GM18873 (cell line): Measurements from ENCODE around the gene PIP4K2C.
"Not testable (repeated sequence)": the region's sequence is repeated elsewhere in the genome, so short reads cannot be mapped to it uniquely, and the experiment has no call there.

Experiments
- ATAC-seq: cut with Tn5 transposase; IDR thresholded peaks from one replicate; pipeline ENCODE4 v1.9.1; 2021; ENCODE audit warnings: mild to moderate bottlenecking, moderate library complexity, moderate number of reproducible peaks; ENCODE audit not compliant: unreplicated experiment, low FRiP score

The PIP4K2C gene

DNA sequence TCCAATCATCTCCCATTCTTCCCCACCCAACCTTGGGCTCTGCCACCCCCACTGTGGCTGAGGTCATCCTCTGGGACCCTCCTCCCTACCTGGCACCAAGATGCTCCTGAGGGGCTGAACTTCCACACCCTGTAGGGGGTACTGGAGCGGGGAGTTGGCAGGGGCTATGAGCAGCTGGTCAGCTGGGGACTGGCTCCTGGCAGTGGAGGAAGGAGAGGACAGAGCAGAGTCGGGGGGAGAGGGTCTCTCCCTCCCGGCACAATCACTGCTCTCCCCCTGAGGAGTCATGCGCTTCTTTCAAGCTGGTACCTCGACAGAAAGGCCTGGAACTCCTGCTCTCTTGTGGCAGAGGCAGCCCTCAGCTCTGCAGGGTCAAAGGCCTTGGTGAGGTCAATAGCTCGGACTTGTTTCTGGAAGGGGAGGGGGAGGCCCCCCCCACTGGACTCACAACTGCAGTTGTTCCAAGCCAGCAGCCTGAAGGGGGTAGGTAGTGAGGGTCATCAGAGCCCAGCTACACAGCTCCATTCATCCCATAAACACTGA, 40.0 kb downstream of the PIP4K2C start:
- ATAC-seq, result no peak

DNA sequence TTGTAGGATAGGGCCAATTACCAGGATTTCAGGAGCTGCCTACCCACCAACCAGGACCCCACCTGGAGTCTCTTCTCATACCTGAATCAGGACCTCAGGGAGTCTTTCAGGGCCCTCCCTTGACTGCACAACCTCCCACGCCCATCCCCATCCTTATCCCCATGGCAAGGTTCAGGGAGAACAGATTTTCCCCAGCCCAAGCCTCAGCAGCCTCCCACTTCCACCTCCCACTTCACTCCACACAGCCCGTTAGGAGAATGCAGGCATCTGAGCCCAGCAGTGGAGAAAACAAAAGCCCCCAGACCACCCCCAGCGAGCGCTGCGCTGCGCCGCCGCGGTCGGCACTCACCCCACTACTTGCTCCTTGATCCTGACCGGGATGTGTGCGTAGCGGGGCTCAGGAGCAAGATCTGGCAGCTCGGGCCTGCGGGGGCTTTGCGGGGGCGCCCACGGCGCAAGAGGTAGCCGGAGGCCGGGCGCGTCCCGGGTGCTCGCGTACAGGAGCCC, 40.6 kb downstream of the PIP4K2C start:
- ATAC-seq, result no peak

DNA sequence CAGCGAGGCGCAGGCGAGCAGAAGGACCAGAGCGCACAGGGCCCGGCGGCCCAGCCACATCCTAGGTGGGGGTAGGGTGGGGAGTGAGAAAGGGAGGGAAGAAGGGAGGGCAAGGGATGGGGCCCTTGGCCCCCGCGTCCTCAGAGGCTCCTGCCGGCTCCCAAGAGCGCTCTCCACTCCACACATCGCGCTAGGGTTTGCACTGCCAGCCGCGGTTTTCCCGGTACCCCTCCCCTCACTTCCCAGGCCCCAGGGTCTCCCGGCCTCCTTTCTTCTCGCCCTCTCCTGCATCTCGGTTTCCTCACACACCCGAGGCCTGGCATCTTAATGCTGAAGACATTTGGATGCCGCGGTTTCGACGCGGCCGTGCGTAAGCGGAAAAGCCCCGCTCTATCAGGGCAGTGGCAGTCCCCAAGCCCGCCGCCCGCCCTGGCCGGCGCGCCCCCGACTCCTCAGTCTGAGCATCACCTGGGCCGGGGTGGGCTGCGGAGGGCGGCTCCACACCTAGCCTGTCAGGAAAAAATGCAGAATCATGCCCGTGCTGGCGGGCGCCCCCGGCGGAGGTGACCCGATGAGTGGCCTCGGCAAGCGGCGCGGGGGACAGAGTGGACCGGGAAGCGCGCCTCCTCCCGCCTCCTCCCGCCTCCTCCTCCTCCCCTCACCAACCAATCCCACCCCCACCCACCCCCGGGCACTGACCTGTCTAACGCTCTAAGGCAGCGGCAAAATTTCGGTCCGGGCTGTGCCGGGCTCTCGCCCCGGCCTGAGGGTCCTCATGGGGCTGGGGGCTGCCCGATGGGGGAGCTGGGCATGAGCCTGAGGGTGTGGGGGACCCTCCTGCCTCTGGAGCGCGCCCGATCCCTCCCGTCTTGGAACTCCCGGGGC, 41.3 kb downstream of the PIP4K2C start:
- ATAC-seq, result no peak

DNA sequence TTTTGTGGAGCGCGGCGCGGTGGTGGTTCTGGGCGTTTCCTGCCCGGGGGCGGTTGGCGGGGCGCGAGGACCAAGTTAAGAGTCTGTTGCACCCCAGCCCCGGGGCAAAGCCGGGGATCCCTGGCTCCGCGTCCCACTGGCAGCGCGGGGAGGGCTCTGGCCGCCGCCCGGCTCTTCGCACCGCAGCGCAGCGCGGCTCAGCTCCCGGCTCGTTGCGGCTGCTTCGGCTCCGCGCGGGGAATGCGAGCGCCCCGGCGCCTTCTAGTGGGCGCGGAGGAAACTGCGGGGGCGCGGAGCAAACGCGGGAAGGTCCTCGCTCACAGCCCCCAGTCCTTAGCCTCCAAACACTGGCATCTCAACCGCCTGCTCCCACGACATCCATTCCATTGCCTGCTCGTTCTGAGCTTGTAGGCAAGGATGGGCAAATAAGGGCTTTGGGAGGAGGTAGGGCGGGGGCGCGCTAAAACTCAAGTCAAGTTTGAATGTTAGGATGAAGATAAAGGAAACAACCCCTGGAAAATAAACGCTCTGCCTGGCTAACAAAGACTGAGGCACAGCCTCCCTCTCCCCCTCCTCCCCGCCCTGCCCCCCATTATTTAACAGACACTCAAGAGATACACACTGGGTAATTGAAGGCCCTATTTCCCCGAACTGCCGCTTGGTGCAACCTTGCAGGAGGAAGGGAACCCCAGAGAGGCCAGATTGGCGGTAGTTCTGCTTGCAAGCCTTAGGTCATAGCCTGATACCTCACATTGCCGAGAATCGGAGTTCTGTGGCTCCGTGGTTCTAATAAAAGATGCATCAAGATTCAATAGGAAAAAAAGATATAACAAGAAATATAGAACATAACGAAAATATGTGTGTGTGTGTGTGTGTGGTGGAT, 42.2 kb downstream of the PIP4K2C start, which contains the start of gene B4GALNT1:
TSS of gene B4GALNT1 (minus strand) at position 244 of the 883 bp plus-strand sequence. CDS start 1,069 bp downstream, outside the sequence.
- no peak for ATAC-seq

DNA sequence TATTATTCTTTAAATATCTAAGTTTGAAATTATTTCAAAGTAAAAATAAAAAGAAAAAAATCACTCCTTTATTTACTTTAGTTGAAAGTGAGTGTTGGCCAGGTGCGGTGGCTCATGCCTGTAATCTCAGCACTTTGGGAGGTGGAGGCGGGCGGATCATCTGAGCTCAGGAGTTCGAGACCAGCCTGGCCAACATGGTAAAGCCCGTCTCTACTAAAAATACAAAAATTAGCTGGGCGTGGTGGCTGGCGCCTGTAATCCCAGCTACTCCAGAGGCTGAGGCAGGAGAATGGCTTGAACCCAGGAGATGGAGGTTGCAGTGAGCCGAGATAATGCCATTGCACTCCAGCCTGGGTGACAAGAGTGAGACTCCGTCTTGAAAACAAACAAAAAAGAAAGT, 45.7 kb downstream of the PIP4K2C start:
- ATAC-seq, result not testable (repeated sequence)

DNA sequence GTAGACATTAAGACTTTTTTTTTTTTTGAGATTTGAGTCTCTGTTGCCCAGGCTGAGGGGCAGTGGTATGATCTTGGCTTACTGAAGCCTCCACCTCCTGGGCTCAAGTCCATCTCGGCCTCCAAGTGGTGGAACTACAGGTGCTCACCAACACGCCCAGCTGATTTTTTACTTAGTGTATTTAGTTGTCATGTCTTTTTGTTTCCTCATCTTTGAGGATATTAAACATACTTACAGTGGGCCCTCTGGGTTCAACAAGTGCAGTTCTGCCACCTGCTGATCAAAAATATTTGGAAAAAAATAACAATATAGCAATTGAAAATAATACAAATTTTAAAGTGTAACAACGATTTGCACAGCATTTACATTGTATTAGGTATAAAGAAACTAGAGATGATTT, 46.4 kb downstream of the PIP4K2C start:
- no peak for ATAC-seq

DNA sequence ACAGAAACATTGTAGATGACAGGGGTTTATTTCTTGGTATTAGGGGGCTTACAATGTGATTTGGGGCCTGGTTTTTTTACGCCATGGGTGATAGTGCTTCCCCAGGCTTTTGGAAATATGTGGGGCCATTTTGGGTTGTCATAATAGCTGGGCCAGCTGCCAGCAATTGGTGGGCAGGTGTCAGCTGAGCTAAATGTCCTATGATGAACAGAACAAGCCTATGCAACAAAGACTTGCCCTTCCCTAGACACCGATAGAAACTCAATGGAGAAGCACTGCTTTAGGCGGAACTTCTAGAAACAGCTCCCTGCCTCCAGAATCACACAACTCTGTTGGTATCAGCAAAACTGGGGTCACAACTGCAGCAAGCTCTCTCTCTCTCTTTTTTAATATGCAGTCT, 47.1 kb downstream of the PIP4K2C start:
- no peak for ATAC-seq

DNA sequence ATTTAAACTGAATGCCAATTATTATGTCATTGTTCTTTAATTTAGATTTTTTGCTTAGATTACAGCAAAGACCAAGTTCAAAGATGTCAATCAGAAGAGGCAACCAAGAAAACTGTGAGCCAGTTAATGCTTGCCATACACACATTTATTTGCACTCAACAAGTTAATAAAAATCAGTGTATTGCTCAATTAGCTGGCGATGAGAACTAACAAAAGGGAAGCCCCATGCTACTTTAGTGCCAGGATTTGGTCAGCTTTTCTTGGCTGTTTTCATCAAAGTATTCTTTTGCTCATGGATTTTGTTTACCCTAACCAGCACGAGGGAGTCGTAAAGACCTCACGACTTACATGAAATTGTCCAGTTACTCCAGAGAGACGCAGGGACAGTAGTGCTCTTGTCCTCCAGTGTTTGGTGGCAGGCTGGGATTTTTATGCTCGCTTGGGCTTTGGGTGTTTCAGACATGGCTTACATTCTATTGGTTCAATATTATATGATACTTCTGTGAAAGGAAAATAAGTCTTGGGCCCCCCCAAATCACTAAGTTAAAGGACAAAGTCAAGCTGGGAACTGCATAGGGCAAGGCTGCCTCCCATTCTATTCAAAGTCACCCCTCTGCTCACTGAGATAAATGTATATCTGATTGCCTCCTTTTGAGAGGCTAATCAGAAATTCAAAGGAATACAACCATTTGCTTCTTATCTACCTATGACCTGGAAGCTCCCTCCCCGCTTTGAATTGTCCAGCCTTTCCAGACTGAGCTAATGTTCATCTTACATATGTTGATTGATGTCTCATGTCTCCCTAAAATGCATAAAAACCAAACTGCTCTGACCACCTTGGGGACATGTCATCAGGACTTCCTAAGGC, 49.4 kb downstream of the PIP4K2C start:
- ATAC-seq, result no peak

DNA sequence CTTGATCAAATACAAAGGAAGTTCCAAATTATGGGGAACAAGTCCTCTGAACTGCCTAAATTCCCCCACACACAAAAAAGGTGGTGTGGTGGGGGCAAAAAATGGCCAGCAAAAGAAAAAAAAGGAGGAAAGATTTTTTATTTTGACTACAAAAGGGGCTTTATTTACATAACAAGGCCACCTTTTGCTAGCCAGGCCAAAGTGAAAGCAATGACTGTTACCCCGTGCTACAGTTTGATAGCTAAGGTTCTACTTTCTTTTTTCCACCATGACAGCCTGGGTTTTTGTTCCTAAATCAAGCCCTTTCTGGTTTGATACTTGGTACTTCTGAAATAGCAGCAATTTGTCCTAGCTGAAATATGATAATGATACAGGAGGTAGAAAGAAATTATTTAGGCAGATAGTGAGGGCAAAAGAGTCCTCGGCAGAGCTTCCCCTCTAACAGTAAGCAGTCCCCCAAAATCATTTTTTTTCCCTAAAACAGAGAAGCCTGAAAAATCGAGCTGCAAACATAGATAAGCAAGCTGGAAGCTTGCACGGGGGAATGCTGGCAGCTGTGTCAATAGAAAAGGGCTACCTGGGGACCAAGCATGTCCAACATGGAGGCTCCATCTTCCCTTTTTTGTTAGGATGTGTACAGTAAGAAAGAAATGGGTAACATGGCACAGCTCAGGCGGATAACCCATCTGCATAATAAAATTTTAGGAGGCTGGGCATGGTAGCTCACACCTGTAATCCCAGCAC, 50.9 kb downstream of the PIP4K2C start:
- ATAC-seq, result no peak

DNA sequence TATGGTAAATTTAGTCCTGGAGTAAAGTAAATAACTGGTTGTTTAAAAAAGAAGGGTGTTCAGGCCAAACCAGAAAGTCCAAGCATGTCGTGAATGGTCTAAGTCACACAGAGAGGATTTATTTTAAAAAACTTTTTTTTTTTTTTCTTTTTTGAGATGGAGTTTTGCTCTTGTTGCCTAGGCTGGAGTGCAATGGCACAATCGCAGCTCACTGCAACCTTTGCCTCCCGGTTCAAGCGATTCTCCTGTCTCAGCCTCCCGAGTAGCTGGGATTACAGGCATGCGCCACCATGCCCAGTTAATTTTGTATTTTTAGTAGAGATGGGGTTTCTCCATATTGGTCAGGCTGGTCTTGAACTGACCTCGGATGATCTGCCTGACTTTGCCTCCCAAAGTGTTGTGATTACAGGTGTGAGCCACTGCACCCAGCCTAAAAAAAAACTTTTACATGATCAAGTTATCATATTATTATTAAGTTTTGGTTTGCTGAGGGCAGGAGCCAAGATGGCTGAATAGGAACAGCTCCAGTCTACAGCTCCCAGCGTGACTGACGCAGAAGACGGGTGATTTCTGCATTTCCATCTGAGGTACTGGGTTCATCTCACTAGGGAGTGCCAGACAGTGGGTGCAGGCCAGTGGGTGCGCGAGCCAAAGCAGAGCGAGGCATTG, 55.1 kb downstream of the PIP4K2C start:
- ATAC-seq, result not testable (repeated sequence)

DNA sequence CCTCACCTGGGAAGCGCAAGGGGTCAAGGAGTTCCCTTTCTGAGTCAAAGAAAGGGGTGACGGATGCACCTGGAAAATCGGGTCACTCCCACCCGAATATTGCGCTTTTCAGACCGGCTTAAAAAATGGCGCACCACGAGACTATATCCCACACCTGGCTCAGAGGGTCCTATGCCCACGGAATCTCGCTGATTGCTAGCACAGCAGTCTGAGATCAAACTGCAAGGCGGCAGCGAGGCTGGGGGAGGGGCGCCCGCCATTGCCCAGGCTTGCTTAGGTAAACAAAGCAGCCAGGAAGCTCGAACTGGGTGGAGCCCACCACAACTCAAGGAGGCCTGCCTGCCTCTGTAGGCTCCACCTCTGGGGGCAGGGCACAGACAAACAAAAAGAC, 55.7 kb downstream of the PIP4K2C start:
- not testable (repeated sequence) for ATAC-seq
